K562 (cell line): ENCODE data around the gene NAGLU. TPM values are rescaled to one million over a fixed set of nuclear protein-coding genes. Genes with fewer than 3 reads are reported as not detected.
A peak's percentile ranks its signal among the peaks of the same experiment; 100 is the strongest.

Source experiments
- CHD4 ChIP-seq: fragments of 200-600 bp; sonication (generic); IDR thresholded peaks from 3 replicates; pipeline ENCODE4 v1.6.1; 2012; ENCODE audit warnings: low read depth, mild to moderate bottlenecking, mixed read lengths, low read length, inconsistent platforms; ENCODE audit not compliant: insufficient read depth, insufficient replicate concordance, poor library complexity, severe bottlenecking
- CTCF ChIP-seq, 3 experiments: IDR thresholded peaks in 2 of 3; conservative IDR thresholded peaks in 1 of 3; 2 replicates each; pipeline ENCODE4 v1.5.1; 2011 to 2012; ENCODE audit warnings: low read length in 3 of 3, mild to moderate bottlenecking in 3 of 3, control low read depth in 2 of 3, improper control_type of control experiment in 1 of 3, inconsistent platforms in 1 of 3, low read depth in 1 of 3, mixed read lengths in 1 of 3, moderate library complexity in 1 of 3; ENCODE audit not compliant: insufficient read depth in 2 of 3
- DLX4 ChIP-seq: fragments of 250-450 bp; sonication (Bioruptor Pico); IDR thresholded peaks from 2 replicates; pipeline ENCODE4 v1.6.1; 2021; ENCODE audit warnings: mild to moderate bottlenecking
- ETV1 ChIP-seq: fragments of 450-650 bp; conservative IDR thresholded peaks from 2 replicates; pipeline ENCODE4 v1.6.1; 2016; ENCODE audit warnings: missing genetic modification characterization, control low read depth, low read depth, missing compliant biosample characterization
- GABPB1 ChIP-seq: sonication (generic); formaldehyde crosslinking; IDR thresholded peaks from 2 replicates; pipeline ENCODE4 v1.8.0; 2022; ENCODE audit warnings: mild to moderate bottlenecking, missing genetic modification reagents
- HCFC1 ChIP-seq: IDR thresholded peaks from 2 replicates; pipeline ENCODE4 v1.6.1; 2012; ENCODE audit warnings: low read depth, low read length, improper control_type of control experiment
- HNRNPLL ChIP-seq: fragments of 200-400 bp; formaldehyde crosslinking; IDR thresholded peaks from 2 replicates; pipeline ENCODE4 v1.6.1; 2017; ENCODE audit warnings: low read length, low read depth, mild to moderate bottlenecking; ENCODE audit not compliant: poor library complexity, severe bottlenecking
- KDM4B ChIP-seq, 2 experiments: fragments of 450-650 bp in 1 of 2; sonication (generic) in 1 of 2; IDR thresholded peaks; 2 replicates each; pipeline ENCODE4 v1.6.1; 2016 to 2017; ENCODE audit warnings: borderline replicate concordance in 2 of 2, antibody characterized with exemption in 1 of 2, low read depth in 1 of 2, mild to moderate bottlenecking in 1 of 2
- RB1 ChIP-seq: fragments of 450-650 bp; IDR thresholded peaks from 2 replicates; pipeline ENCODE4 v1.6.1; 2017; ENCODE audit warnings: low read depth, mild to moderate bottlenecking
- SMAD3 ChIP-seq: fragments of 450-650 bp; formaldehyde crosslinking; conservative IDR thresholded peaks from 2 replicates; pipeline ENCODE4 v1.4.0; 2020; ENCODE audit warnings: mild to moderate bottlenecking
- TRIM24 ChIP-seq, 2 experiments: fragments of 450-650 bp; IDR thresholded peaks; 2 replicates each; pipeline ENCODE4 v1.6.1; 2016
- ZFPM2 ChIP-seq: fragments of 250-450 bp; sonication (Bioruptor Pico); IDR thresholded peaks from 2 replicates; pipeline ENCODE4 v1.5.1; 2022; ENCODE audit warnings: mild to moderate bottlenecking
- ZMIZ1 ChIP-seq, 2 experiments: fragments of 150-350 bp in 1 of 2; IDR thresholded peaks; 2 replicates each; pipeline ENCODE4 v1.6.1; 2012 to 2016; ENCODE audit warnings: low read depth in 2 of 2, low read length in 2 of 2, mild to moderate bottlenecking in 1 of 2, moderate library complexity in 1 of 2
- polyA plus RNA-seq, 8 experiments: library from polyadenylated mRNA; depleted of rRNA in 4 of 8; stranded (reverse) in 5 of 8; unstranded in 3 of 8; fragments of >200 nt; fragmentation: Nextera tagmentation in 2 of 8; fragmentation: Illumina TruSeq in 1 of 8; extraction: Ambion mirVana in 2 of 8; extraction: Trizol in 1 of 8; gene quantifications; 2 replicates each; pipeline versions ENCODE4 v1.2.1 to v1.2.3, GENCODE V29; 2011 to 2014; ENCODE audit warnings: inconsistent platforms in 1 of 8, missing spikeins in 1 of 8
- total RNA-seq, 7 experiments: library from RNA; depleted of rRNA in 6 of 7; stranded (reverse); fragments of >200 nt in 6 of 7; fragmentation: Illumina TruSeq in 2 of 7; extraction: Trizol in 2 of 7; gene quantifications; 2 replicates each; pipeline versions ENCODE4 v1.2.1 to v1.2.3, GENCODE V29; 2011 to 2021; ENCODE audit warnings: low replicate concordance in 1 of 7
- TF ChIP-seq, protein P1 (sequence below), 2 experiments: fragments of 450-650 bp in 1 of 2; IDR thresholded peaks; 2 replicates each; pipeline ENCODE4 v1.6.1; 2011 to 2017; ENCODE audit warnings: low read depth in 2 of 2, antibody characterized with exemption in 1 of 2, borderline replicate concordance in 1 of 2, low read length in 1 of 2, mild to moderate bottlenecking in 1 of 2, mixed read lengths in 1 of 2; ENCODE audit not compliant: control insufficient read depth in 1 of 2

Gene NAGLU
- total and polyA plus RNA-seq, 9 of the 15 experiments (the other 6 are each of a cell fraction or from before 2014, with no cell fraction given), result 0.04 to 21.5 (median 8.5) TPM

DNA sequence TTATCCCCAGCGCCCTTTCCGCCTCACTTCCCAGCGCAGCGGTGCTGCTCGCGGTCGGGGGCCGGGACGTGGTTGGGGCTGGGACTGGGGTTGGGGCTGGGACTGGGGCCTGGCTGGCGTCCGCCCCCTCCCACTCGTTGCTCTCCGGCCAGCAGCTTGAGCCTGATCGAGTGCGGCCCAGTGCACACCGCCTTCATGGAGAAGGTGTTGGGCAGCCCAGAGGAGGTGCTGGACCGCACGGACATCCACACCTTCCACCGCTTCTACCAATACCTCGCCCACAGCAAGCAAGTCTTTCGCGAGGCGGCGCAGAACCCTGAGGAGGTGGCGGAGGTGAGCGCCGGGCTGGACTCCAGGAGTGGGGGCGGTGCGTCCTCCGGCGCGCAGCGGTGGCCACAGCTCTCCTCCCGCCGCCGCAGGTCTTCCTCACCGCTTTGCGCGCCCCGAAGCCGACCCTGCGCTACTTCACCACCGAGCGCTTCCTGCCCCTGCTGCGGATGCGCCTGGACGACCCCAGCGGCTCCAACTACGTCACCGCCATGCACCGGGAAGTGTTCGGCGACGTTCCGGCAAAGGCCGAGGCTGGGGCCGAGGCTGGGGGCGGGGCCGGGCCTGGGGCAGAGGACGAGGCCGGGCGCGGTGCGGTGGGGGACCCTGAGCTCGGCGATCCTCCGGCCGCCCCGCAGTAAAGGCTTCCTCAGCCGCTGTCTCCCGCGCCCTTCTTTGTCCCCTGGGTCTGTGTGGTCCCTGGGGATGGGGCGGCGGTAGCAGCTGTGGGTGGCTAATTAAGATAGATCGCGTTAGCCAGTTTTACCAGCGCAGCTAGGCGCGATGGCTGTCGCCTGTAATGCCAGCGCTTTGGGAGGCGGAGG, 18.4 kb downstream of the NAGLU start (continued):
- TF ChIP-seq, protein P1, sequence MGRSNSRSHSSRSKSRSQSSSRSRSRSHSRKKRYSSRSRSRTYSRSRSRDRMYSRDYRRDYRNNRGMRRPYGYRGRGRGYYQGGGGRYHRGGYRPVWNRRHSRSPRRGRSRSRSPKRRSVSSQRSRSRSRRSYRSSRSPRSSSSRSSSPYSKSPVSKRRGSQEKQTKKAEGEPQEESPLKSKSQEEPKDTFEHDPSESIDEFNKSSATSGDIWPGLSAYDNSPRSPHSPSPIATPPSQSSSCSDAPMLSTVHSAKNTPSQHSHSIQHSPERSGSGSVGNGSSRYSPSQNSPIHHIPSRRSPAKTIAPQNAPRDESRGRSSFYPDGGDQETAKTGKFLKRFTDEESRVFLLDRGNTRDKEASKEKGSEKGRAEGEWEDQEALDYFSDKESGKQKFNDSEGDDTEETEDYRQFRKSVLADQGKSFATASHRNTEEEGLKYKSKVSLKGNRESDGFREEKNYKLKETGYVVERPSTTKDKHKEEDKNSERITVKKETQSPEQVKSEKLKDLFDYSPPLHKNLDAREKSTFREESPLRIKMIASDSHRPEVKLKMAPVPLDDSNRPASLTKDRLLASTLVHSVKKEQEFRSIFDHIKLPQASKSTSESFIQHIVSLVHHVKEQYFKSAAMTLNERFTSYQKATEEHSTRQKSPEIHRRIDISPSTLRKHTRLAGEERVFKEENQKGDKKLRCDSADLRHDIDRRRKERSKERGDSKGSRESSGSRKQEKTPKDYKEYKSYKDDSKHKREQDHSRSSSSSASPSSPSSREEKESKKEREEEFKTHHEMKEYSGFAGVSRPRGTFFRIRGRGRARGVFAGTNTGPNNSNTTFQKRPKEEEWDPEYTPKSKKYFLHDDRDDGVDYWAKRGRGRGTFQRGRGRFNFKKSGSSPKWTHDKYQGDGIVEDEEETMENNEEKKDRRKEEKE (IDR thresholded peaks at IDR 0.05; ENCODE audit: borderline replicate concordance in 1 of 2, control insufficient read depth in 1 of 2, low read depth in 2 of 2, low read length in 1 of 2), result no peak
- TF ChIP-seq RB1, result 0 out of 2 replicates have a peak, but pooled peaks have one; percentile 34
- TF ChIP-seq CHD4, result no peak
- TF ChIP-seq DLX4 (CRISPR knock-in tag), result no peak
- TF ChIP-seq TRIM24 (IDR thresholded peaks at IDR 0.05), result 0 out of 4 replicates have a peak, but pooled peaks of 1 of the 2 experiments have one; percentile 13
- TF ChIP-seq HCFC1, result no peak; the same call in 1 of the 2 replicates
- peak; percentile 69 for TF ChIP-seq GABPB1 (CRISPR knock-in tag)
- peak in 1 of 2 experiments; percentile 43; a peak in 1 of 4 replicates for TF ChIP-seq KDM4B (IDR thresholded peaks at IDR 0.05; ENCODE audit: borderline replicate concordance in 2 of 2, low read depth in 1 of 2)
- TF ChIP-seq ETV1 (tag), result 0 out of 2 replicates have a peak, but pooled peaks have one; percentile 15
- TF ChIP-seq ZMIZ1 (IDR thresholded peaks at IDR 0.05; ENCODE audit: low read depth in 2 of 2, low read length in 2 of 2), result no peak
- TF ChIP-seq HNRNPLL, result peak; percentile 96
- TF ChIP-seq ZFPM2 (CRISPR knock-in tag), result no peak
- no peak for TF ChIP-seq CTCF (IDR thresholded peaks at IDR 0.05 in 2 of 3, conservative IDR thresholded peaks at IDR 0.05 in 1 of 3; ENCODE audit: insufficient read depth in 2 of 3, low read depth in 1 of 3, low read length in 3 of 3)
- TF ChIP-seq SMAD3 (CRISPR knock-in tag), result no peak
